GM12872 (cell line): Measurements from ENCODE around the gene WNT7A.

Experiments
- TF ChIP-seq, protein P1 (sequence below): IDR thresholded peaks from 3 replicates; pipeline ENCODE4 v1.5.1; 2011; ENCODE audit warnings: low read depth, mild to moderate bottlenecking, low read length, moderate library complexity; ENCODE audit not compliant: insufficient read depth

Gene WNT7A

DNA sequence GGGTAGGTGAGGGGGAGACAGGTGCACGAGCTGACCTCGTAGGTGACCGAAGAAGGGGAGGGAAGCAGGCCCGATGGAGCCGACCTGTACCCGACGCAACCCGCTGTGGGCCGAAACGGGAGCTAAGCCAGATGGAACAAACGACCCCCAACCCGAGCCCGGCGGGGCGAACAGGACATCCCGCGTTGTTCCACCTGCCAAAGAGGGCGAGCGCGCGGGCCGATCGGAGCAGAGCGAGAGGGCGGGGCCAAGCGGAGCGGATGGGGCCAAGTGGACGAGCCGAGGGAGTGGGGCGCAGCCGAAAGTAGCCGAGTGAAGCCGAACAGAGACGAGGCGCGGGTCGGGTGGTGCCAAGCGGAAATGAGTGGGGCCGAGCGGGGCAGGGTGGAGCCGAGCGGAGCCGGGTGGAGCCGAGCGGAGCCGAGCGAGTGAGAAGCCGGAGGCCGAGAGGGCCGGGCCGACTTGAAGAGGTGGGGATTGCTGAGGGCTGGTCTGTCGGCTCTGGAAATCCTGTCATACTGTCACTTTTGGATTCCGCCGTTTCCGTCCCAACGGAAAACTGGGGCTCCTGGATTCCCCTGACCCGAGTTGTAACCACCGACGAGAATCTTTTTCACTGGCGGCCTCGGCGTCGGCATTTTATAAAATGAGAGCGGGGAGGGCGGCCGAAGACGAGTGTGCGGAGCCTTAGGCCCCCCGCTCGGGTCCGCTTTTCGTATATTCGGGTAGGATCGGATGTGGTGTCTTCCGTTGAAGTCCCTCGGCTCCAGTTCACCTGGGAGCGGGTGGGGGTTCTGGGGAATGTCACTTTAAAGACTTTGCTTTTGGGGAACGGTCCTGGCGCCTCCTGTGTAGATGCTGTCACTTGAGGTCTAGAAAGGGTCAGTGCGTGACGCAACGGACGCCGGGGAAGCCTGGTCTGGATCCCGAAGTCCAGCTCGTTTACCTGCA lies 15.6 kb upstream of the WNT7A start:
- TF ChIP-seq, protein P1, sequence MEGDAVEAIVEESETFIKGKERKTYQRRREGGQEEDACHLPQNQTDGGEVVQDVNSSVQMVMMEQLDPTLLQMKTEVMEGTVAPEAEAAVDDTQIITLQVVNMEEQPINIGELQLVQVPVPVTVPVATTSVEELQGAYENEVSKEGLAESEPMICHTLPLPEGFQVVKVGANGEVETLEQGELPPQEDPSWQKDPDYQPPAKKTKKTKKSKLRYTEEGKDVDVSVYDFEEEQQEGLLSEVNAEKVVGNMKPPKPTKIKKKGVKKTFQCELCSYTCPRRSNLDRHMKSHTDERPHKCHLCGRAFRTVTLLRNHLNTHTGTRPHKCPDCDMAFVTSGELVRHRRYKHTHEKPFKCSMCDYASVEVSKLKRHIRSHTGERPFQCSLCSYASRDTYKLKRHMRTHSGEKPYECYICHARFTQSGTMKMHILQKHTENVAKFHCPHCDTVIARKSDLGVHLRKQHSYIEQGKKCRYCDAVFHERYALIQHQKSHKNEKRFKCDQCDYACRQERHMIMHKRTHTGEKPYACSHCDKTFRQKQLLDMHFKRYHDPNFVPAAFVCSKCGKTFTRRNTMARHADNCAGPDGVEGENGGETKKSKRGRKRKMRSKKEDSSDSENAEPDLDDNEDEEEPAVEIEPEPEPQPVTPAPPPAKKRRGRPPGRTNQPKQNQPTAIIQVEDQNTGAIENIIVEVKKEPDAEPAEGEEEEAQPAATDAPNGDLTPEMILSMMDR, result no peak

DNA sequence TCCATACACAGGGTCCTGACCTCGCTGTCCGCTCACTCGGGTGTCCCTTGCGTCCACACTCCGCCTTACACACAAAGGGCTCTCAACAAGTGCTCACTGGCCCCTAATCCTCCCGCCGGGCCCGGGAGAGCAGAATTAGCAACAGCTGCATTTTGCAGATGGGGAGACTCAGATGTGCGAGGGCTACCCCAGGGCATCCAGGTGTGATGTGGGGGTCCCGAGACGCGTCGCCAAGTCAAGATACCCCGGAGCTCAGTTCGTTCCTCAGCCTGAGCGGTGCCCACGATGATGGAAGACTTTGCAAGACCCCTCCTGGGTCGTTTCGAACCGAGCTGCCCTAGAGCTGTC lies 14.9 kb upstream of the WNT7A start:
- TF ChIP-seq, protein P1, result no peak

DNA sequence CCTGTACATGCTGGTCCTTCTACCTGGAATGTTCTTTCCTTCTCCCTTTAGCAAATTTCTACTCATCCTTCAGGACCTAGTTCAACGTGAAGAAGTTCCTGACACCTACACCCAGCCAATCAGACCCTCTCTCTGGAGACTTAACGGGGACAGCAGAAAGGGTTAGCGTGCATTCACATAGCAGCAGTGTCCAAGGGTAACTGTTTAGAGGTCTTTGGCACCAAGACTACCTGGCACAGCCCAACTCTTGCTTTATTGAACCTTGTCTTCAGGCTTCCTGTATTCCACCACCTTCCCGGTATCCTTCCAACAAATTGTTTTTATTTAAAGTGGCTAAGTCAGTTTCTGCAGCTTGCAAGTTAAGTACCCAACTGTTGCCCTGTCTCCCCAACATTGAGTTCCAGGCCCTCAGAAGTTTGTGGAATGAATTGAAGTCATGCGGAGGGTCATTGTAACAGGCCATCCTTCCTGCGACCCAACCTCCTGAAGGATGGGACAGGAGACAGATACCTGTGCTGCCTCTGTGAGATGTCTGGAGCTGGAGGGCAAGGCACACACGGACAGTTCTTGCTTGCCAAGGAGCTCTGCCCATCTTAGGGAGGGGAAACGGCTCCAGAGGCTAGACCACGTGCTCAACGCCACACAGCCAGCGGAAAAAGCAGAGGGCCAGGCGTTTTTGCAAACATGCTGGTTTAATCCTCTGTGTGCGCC lies 14.4 kb upstream of the WNT7A start:
- TF ChIP-seq, protein P1, result no peak

DNA sequence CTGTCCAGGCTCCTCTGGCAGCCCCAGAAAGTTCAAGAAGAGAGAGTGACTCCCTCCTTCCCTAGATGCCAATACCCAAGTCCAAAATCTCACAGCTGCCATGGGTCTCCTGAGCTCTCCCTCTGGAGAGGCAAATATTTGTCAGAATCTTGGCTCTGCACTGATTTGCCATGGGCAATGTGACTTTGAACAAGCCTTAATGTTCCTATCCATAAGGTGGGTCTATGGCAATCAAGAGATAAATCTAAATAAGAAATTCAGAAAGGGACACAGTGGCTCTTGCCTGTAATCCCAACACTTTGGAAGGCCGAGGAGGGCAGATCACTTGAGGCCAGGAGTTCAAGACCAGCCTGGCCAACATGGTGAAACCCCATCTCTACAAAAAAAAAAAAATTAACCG lies 12.4 kb upstream of the WNT7A start:
- TF ChIP-seq, protein P1, result no peak

DNA sequence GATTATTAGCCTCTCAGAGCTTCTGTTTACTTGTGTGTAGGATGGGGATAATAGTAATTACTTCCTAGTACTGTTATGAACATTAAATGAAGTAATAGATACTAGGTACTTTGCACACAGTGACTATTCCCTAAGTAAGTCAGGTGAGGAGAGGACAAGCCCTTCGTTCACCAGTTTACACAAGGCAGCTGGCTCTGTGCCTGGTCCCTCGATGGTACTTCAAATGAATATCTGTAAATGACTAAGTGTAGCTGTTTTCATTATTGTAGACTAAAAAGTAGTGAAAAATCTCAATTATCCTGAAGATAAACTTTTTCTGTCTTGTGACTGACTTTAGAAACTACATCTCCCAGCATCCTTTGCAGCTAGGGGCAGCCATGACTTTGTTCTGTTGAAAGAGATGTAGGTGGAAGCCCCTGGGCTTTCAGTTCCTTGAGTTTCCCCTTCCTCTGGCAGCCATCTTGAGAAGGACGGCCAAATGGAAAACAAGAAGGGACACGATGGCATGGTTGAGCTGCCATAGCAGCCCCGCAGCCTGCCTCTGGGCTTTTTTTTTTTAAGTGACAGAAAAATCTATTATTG lies 11.7 kb upstream of the WNT7A start:
- TF ChIP-seq, protein P1, result no peak

DNA sequence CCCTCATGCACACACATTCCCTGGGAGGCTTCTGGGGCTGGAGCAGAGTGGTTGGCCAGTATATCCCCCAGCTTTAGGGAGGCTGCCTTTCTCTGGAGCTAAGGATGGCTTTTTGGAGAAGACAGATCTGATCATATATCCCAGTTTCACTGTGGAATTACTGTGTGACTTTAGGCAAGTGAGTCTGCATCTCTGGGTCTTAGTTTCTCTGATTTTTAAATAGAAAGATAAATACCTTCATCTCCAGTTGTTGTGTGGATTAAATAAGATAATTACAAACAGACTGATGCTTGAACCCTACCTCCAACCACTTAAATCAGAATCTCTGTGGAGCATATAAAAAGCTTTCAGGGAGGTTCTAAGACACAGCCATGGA lies 11.1 kb upstream of the WNT7A start:
- TF ChIP-seq, protein P1, result no peak

DNA sequence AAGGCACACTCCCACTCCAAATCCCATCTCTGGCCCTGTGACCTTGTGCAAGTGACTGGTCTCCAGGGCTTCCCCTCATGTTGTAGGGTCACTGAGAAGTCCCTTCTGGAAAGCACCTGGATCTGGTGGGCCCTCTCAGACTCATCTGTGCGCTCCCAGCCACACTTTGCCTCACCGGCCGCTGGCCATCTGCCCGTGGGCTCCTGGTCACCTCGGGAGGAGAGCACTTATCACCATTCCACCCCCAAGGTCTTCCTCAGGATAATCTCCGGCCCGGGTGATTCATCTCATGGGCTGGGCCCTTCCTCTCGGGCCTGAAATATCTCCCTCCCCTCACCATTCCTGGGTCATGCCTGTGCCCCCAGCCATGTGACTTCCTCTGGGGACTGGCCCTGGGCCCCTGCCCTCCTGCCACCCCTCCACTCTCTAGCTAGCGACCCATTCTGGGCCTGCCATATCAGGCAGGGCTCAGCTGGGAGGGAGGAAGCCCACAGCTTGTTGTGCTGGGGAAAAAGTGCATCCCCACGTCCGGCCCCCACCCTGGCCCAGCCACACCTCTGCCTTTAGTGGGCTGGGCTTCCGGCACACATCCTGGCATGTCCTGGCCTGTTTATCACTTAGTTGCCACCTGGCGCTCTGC lies 10.6 kb upstream of the WNT7A start:
- TF ChIP-seq, protein P1, result no peak
